ENCODE results near the gene GTPBP3. TPM values are rescaled to one million over a fixed set of nuclear protein-coding genes. Genes with fewer than 3 reads are reported as not detected.

The GTPBP3 gene
- total and polyA plus RNA-seq, 2 of the 13 experiments (the other 11 are each of a cell fraction or from before 2014, with no cell fraction given), result 17.5 to 30.0 TPM

- TF ChIP-seq ZFAT (CRISPR knock-in tag; conservative IDR thresholded peaks at IDR 0.05), result no peak
- TF ChIP-seq PHB2 (IDR thresholded peaks at IDR 0.05; ENCODE audit: partially characterized antibody), result no peak
- TF ChIP-seq ZNF770 (CRISPR knock-in tag; IDR thresholded peaks at IDR 0.05), result no peak
- TF ChIP-seq ZNF629 (CRISPR knock-in tag; conservative IDR thresholded peaks at IDR 0.05), result peak; percentile 87
- 0 out of 2 replicates have a peak, but pooled peaks have one; percentile 18 for TF ChIP-seq CTCF (CRISPR knock-in tag; IDR thresholded peaks at IDR 0.05)
- TF ChIP-seq BORCS8-MEF2B (CRISPR knock-in tag; IDR thresholded peaks at IDR 0.05), result no peak
- peak; percentile 74 for TF ChIP-seq ZNF740 (CRISPR knock-in tag; IDR thresholded peaks at IDR 0.05)
- TF ChIP-seq ZMYM3 (CRISPR knock-in tag; IDR thresholded peaks at IDR 0.05), result 0 out of 2 replicates have a peak, but pooled peaks have one; percentile 13
- no peak for TF ChIP-seq ZNF501 (CRISPR knock-in tag; IDR thresholded peaks at IDR 0.05)
- peak; percentile 26; the same call in 1 of the 2 replicates for TF ChIP-seq PATZ1 (CRISPR knock-in tag; IDR thresholded peaks at IDR 0.05)
- H3K4me2 ChIP-seq (ENCODE audit: low read depth, low read length), result peak overlapping the region; percentile 92
- no peak overlapping the region for H2AFZ ChIP-seq (ENCODE audit: low read length)
- H3K4me1 ChIP-seq (ENCODE audit: insufficient read depth, low read length), result peaks cover 8% of the 10 kb centered on the region
- no peaks in the 10 kb centered on the region for H3K79me2 ChIP-seq (ENCODE audit: insufficient read depth, low read length)
- POLR2A ChIA-PET, result no interaction called here
- CTCF ChIA-PET (ENCODE audit: low intra/inter-chr PET ratio, low total read pairs), result interaction anchor here (2.3 kb wide), 1 partner anchor 44 kb away, joined by 9 read pairs; no protein-coding TSS in a partner anchor
- H4K20me1 ChIP-seq (ENCODE audit: insufficient read depth, low read length), result no peaks in the 10 kb centered on the region
- peak overlapping the region; percentile 31 to 63 (median 49); a peak in 5 of 6 replicates for H3K4me3 ChIP-seq (replicated peaks in 1 of 3; ENCODE audit: insufficient read depth in 1 of 3, low read depth in 2 of 3, low read length in 3 of 3)
- H3K9ac ChIP-seq (ENCODE audit: insufficient read depth, low read depth, low read length), result no peak overlapping the region
- FAIRE-seq (no peak), DNase-seq (ENCODE audit: low spot score) (no peak), ATAC-seq (no peak; the same call in 2 of the 3 replicates)
- 65% methylated on average over 8 of the region's 37 CpGs for WGBS (ENCODE audit: low lambda C conversion rate)
- peaks cover 10% of the 10 kb centered on the region for H3K9me3 ChIP-seq (ENCODE audit: low read length)
- no peak overlapping the region for H3K27ac ChIP-seq (ENCODE audit: extremely low read length, insufficient read depth, low read length)
- no peaks in the 10 kb centered on the region for H3K36me3 ChIP-seq (replicated peaks in 1 of 2; ENCODE audit: control insufficient read depth in 1 of 2, insufficient read depth in 2 of 2, low read length in 2 of 2)
- BruUV-seq (replicated peaks), result no TSS peak
- in situ Hi-C loops (cut with HindIII; ENCODE audit: extremely low pct_ligation_motif_present, low pct_unique_long_range_greater_than_20kb) (loop anchor here (5.0 kb wide), 1 partner anchor 43 kb away; no protein-coding TSS in a partner anchor), intact Hi-C loops (cut with micrococcal nuclease; ENCODE audit: unreplicated experiment) (loop anchor here (5.0 kb wide), 1 partner anchor 323 kb away; no protein-coding TSS in a partner anchor)
- H3K27me3 ChIP-seq (ENCODE audit: control insufficient read depth in 1 of 2, insufficient read depth in 2 of 2, low read length in 2 of 2), result peaks cover 0 to 1% of the 10 kb centered on the region in 2 experiments; a peak in 1 of 5 replicates
These were observed 52.8 kb downstream of the GTPBP3 start for GRCh38 chr19:17389957-17390664.
